ENCODE data around the gene CCDC17. TPM values are rescaled to one million over a fixed set of nuclear protein-coding genes. Genes with fewer than 3 reads are reported as not detected.

Gene CCDC17
- polyA plus RNA-seq (2013, experiment 1 of 4): 2.1 TPM
- 1.00 TPM for polyA plus RNA-seq (2013, experiment 2 of 4)
- 1.1 TPM for polyA plus RNA-seq (2013, experiment 3 of 4)
- 1.6 TPM for polyA plus RNA-seq (2013, experiment 4 of 4)

DNA sequence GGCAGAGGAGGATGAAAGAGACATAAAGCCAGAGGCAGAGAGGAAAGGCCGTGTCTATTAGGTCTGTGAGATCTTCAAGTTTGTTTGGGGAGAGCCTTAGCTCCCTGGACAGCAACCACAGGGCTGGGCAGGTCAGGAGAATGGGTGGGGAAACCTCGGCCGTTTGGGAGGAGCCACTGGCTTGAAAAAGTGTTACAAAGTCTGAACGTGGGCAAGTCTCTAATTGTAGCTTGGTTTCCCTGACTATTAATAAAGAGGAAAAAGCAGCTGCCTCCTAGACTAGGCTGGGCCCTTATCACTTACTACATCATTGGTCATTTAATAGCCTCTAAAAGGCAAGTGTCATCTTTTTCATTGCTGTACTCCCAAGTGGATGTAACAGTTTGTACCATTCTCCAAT, at the start of gene CCDC17:
CCDC17 (minus strand) TSS at position 83 of the 400 bp plus-strand sequence. CDS start 145 bp downstream, outside the sequence.
- no peaks in the 10 kb centered on the region for H3K27me3 ChIP-seq (ENCODE audit: control insufficient read depth, insufficient read depth, low read length, poor library complexity, severe bottlenecking)
- whole genome bisulfite sequencing, 2 experiments: 73 to 79% methylated on average over 4 of the region's 4 CpGs
- peaks cover 29% of the 10 kb centered on the region for H3K36me3 ChIP-seq (ENCODE audit: control insufficient read depth, insufficient read depth, low read length)
- H3K4me3 ChIP-seq (ENCODE audit: insufficient read depth, low read depth, low read length): no peak within 1 kb of the TSS
- no peaks in the 10 kb centered on the region for H3K9me3 ChIP-seq (ENCODE audit: control insufficient read depth, low read length)
- H3K27ac ChIP-seq (ENCODE audit: insufficient read depth, low read depth, low read length, poor library complexity, severe bottlenecking): peak within 1 kb of the TSS; percentile 1
- H3K4me1 ChIP-seq (ENCODE audit: control insufficient read depth, insufficient read depth, low read length): no peaks in the 10 kb centered on the region

DNA sequence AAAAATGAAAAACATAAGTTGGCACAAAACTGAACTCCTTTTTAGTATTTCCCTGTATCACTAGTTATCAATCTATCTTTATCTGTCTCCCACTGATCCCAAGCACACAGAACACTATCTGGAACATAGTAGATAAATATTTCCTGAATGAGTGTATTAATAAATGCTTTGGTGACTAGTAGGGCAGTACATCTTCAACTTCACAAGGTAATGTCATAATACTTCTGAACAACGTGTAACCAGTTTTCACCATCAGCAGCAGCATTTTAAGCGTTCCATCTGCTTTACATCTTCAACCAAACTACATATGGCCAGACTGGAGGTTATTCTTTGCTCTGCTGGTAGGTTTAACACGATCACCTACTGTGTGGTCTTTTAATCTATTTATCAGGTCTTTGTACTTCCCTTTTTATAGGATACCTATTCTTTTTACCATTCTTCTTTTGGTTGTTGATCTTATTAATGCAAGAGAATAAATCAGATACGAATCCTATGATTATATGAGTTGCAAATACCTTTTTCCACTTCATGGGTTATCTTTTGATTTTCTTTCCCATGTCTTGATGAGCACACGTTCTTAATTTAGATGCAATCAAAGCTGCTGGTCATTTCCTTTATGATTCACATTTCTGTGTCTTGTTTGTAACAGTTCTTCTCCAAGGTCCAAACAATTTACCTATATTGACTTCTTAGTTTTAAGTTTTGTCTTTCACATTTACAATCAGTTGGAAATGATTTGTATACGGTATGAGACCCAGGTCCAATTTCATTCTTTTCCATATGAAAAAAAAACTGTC, 46.2 kb upstream of the CCDC17 start:
- WGBS, 2 experiments: 97 to 99% methylated on average over 5 to 6 of the region's 6 CpGs
- Histone ChIP-seq H3K36me3 (ENCODE audit: control insufficient read depth, insufficient read depth, low read length) (no peaks in the 10 kb centered on the region), H3K9me3 (ENCODE audit: control insufficient read depth, low read length) (no peaks in the 10 kb centered on the region), H3K4me3 (ENCODE audit: insufficient read depth, low read depth, low read length) (no peak overlapping the region), H3K27ac (ENCODE audit: insufficient read depth, low read depth, low read length, poor library complexity, severe bottlenecking) (no peak overlapping the region), H3K27me3 (ENCODE audit: control insufficient read depth, insufficient read depth, low read length, poor library complexity, severe bottlenecking) (no peaks in the 10 kb centered on the region), H3K4me1 (ENCODE audit: control insufficient read depth, insufficient read depth, low read length) (no peaks in the 10 kb centered on the region)

DNA sequence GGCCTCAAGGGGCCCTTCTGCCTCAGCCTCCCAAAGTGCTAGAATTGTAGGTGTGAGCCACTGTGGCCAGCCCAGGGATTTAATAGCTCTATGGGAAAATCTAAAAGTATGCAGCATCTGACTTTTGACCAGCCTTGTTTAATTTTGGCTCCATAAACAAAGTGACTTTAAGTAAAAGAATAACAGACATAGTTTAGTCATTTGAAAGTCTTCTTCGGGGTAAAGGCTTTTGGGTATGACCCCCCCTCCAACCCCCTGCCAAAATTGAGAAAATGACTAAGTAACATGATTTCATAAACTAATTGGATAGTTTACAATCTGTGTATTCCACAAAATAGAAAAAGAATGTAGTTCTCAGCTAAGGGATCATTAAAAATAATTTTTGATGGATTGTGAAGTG, 45.5 kb upstream of the CCDC17 start:
- Histone ChIP-seq H3K27me3 (ENCODE audit: control insufficient read depth, insufficient read depth, low read length, poor library complexity, severe bottlenecking) (no peaks in the 10 kb centered on the region), H3K4me3 (ENCODE audit: insufficient read depth, low read depth, low read length) (no peak overlapping the region), H3K9me3 (ENCODE audit: control insufficient read depth, low read length) (no peaks in the 10 kb centered on the region), H3K4me1 (ENCODE audit: control insufficient read depth, insufficient read depth, low read length) (no peaks in the 10 kb centered on the region), H3K27ac (ENCODE audit: insufficient read depth, low read depth, low read length, poor library complexity, severe bottlenecking) (no peak overlapping the region), H3K36me3 (ENCODE audit: control insufficient read depth, insufficient read depth, low read length) (no peaks in the 10 kb centered on the region)
- 100% methylated on average over 1 of the region's 1 CpG; no CpG with 5 or more reads in 1 of the 2 experiments for WGBS, 2 experiments

DNA sequence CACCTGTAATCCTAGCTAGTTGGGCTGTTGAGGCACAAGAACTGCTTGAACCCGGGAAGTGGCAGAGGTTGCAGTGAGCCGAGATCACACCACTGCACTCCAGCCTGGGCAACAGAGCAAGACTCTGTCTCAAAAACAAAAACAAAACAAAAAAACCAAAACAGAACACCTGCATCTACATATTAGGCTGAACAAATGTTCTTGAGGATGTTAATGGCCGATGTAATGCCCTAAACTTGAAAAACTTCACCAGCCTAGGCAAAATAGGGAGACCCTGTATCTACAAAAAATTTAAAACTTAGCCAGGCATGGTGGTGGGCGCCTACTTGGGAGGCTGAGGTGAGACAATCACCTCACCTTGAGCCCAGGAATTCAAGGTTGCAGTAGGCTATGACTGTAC, 44.7 kb upstream of the CCDC17 start:
- H3K4me3 ChIP-seq (ENCODE audit: insufficient read depth, low read depth, low read length): no peak overlapping the region
- no peaks in the 10 kb centered on the region for H3K36me3 ChIP-seq (ENCODE audit: control insufficient read depth, insufficient read depth, low read length)
- H3K4me1 ChIP-seq (ENCODE audit: control insufficient read depth, insufficient read depth, low read length): no peaks in the 10 kb centered on the region
- H3K9me3 ChIP-seq (ENCODE audit: control insufficient read depth, low read length): no peaks in the 10 kb centered on the region
- no peaks in the 10 kb centered on the region for H3K27me3 ChIP-seq (ENCODE audit: control insufficient read depth, insufficient read depth, low read length, poor library complexity, severe bottlenecking)
- WGBS, 2 experiments: 92 to 95% methylated on average over 4 of the region's 4 CpGs
- no peak overlapping the region for H3K27ac ChIP-seq (ENCODE audit: insufficient read depth, low read depth, low read length, poor library complexity, severe bottlenecking)

DNA sequence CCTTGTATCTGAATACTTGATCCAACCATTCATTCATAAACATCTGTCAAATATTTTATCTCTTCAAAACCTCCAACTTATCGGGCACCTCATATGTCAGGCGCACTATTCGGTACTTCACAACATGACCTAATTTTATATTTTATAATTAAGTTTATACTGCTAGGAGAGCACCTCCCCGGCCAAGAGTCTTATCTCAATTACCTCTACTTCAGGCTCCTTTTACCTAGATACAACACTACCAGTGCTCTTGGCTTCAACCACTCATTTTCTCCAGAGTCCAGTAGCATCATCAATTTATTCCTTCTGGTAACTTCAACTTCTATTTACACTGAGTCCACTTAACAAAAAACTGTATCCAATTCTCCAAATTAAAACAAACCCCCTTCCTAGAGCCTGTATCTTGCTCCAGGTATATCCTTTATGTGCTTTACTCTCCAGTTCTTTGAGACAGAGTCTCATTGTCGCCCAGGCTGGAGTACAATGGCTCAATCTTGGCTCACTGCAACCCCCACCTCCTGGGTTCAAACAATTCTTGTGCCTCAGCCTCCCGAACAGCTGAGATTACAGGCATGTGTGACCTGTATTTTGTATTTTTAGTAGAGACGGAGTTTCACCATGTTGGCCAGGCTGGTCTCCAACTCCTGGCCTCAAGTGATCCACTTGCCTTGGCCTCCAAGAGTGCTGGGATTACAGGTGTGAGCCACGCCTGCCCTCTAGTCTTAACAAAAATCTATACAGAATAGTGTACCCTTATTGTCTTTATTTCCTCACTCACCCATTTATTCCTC, 43.7 kb upstream of the CCDC17 start:
- WGBS, 2 experiments: 87 to 91% methylated on average over 6 of the region's 8 CpGs
- Histone ChIP-seq H3K9me3 (ENCODE audit: control insufficient read depth, low read length) (no peaks in the 10 kb centered on the region), H3K27ac (ENCODE audit: insufficient read depth, low read depth, low read length, poor library complexity, severe bottlenecking) (no peak overlapping the region)

DNA sequence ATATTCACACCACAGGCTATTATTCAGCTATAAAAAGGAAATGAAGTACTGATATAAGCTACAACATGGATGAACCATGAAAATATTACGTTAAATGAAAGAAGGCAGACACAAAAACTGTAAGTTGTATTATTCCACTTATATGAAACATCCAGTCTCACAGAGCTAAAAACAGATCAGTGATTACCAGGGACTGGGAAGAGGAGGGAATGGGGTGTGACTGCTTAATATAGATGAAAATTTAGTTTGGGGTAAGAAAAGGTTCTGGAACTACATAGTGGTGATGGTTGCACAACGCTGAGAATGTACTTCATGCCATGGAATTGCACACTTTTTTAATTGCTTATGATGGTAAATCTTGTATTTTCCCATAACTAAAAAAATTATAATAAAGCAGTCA, 43.0 kb upstream of the CCDC17 start:
- no peak overlapping the region for H3K27ac ChIP-seq (ENCODE audit: insufficient read depth, low read depth, low read length, poor library complexity, severe bottlenecking)
- 90 to 97% methylated on average over 1 to 2 of the region's 2 CpGs for WGBS, 2 experiments
- no peaks in the 10 kb centered on the region for H3K9me3 ChIP-seq (ENCODE audit: control insufficient read depth, low read length)
- no peaks in the 10 kb centered on the region for H3K4me1 ChIP-seq (ENCODE audit: control insufficient read depth, insufficient read depth, low read length)
- no peaks in the 10 kb centered on the region for H3K36me3 ChIP-seq (ENCODE audit: control insufficient read depth, insufficient read depth, low read length)
- no peak overlapping the region for H3K4me3 ChIP-seq (ENCODE audit: insufficient read depth, low read depth, low read length)
- no peaks in the 10 kb centered on the region for H3K27me3 ChIP-seq (ENCODE audit: control insufficient read depth, insufficient read depth, low read length, poor library complexity, severe bottlenecking)

More for the DNA sequence above, 43.7 kb upstream of the CCDC17 start:
- H3K4me3 ChIP-seq (ENCODE audit: insufficient read depth, low read depth, low read length): no peak overlapping the region
- H3K27me3 ChIP-seq (ENCODE audit: control insufficient read depth, insufficient read depth, low read length, poor library complexity, severe bottlenecking): no peaks in the 10 kb centered on the region
- no peaks in the 10 kb centered on the region for H3K4me1 ChIP-seq (ENCODE audit: control insufficient read depth, insufficient read depth, low read length)
- H3K36me3 ChIP-seq (ENCODE audit: control insufficient read depth, insufficient read depth, low read length): no peaks in the 10 kb centered on the region

DNA sequence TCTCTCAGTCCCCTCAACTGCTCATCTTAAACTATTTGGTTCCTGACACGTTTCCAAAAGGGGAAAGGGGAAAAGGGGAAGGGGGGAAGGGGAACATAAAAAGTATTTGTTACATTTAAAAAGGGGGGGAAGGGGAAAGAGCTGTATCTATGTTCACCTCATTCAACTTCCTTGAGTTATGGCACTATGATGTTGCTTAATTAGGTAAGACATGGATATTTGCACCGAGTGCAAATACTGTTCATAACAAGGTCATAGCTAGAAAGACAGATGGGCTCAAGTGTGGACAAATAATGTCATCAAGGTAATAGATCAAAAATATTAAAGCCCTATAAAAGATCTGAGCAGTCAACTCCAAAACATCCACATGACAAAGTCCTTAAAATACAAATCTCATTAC, 36.5 kb upstream of the CCDC17 start:
- WGBS, 2 experiments: 100% methylated on average over 1 to 2 of the region's 2 CpGs
- H3K36me3 ChIP-seq (ENCODE audit: control insufficient read depth, insufficient read depth, low read length): peaks cover 53% of the 10 kb centered on the region
- H3K27ac ChIP-seq (ENCODE audit: insufficient read depth, low read depth, low read length, poor library complexity, severe bottlenecking): no peak overlapping the region
- no peaks in the 10 kb centered on the region for H3K27me3 ChIP-seq (ENCODE audit: control insufficient read depth, insufficient read depth, low read length, poor library complexity, severe bottlenecking)
- no peaks in the 10 kb centered on the region for H3K9me3 ChIP-seq (ENCODE audit: control insufficient read depth, low read length)
- no peak overlapping the region for H3K4me3 ChIP-seq (ENCODE audit: insufficient read depth, low read depth, low read length)
- no peaks in the 10 kb centered on the region for H3K4me1 ChIP-seq (ENCODE audit: control insufficient read depth, insufficient read depth, low read length)

DNA sequence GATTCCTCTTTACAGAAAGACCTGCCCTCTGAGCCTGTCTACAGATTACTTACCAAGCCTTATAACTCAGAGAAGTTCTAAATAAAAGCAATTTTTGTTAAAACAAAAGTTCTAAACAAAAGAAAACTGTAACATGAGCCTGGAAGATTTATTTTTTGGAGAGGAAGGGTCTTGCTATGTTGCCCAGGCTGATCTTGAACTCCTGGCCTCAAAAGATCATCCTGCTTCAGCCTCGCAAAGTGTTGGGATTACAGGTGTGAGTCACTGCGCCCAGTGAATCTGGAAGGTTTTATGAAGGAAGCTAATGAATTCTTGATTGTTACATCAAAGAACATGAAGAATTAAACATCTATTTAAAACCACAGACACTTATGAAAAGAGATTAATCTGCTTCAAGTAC, 35.4 kb upstream of the CCDC17 start:
- Histone ChIP-seq H3K36me3 (ENCODE audit: control insufficient read depth, insufficient read depth, low read length) (peaks cover 64% of the 10 kb centered on the region), H3K4me3 (ENCODE audit: insufficient read depth, low read depth, low read length) (no peak overlapping the region), H3K4me1 (ENCODE audit: control insufficient read depth, insufficient read depth, low read length) (no peaks in the 10 kb centered on the region), H3K9me3 (ENCODE audit: control insufficient read depth, low read length) (no peaks in the 10 kb centered on the region), H3K27me3 (ENCODE audit: control insufficient read depth, insufficient read depth, low read length, poor library complexity, severe bottlenecking) (no peaks in the 10 kb centered on the region), H3K27ac (ENCODE audit: insufficient read depth, low read depth, low read length, poor library complexity, severe bottlenecking) (no peak overlapping the region)
- whole genome bisulfite sequencing, 2 experiments: 97 to 100% methylated on average over 2 of the region's 2 CpGs

DNA sequence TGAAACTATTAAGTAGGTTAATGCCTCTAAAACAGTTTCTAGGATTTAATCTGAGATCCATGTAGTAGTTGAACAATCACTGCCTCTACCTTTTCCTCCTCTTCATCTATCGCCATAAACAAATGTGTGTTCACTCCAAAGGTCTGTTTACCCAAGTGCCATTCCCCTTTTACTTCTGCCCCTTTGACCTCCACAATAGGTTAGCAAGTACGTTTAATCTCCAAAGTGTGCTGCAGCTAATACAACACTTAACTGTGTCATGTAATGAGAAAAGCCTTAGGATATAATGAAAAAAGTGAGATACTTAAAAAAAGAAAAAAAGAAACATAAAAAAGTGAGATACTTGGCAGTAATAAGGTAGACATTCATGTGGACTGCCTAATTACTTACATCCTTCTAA, 34.3 kb upstream of the CCDC17 start:
- Histone ChIP-seq H3K4me1 (ENCODE audit: control insufficient read depth, insufficient read depth, low read length) (no peaks in the 10 kb centered on the region), H3K36me3 (ENCODE audit: control insufficient read depth, insufficient read depth, low read length) (peaks cover 71% of the 10 kb centered on the region), H3K4me3 (ENCODE audit: insufficient read depth, low read depth, low read length) (no peak overlapping the region), H3K27ac (ENCODE audit: insufficient read depth, low read depth, low read length, poor library complexity, severe bottlenecking) (no peak overlapping the region), H3K9me3 (ENCODE audit: control insufficient read depth, low read length) (no peaks in the 10 kb centered on the region), H3K27me3 (ENCODE audit: control insufficient read depth, insufficient read depth, low read length, poor library complexity, severe bottlenecking) (no peaks in the 10 kb centered on the region)
- WGBS, 2 experiments: 94 to 95% methylated on average over 2 of the region's 2 CpGs

DNA sequence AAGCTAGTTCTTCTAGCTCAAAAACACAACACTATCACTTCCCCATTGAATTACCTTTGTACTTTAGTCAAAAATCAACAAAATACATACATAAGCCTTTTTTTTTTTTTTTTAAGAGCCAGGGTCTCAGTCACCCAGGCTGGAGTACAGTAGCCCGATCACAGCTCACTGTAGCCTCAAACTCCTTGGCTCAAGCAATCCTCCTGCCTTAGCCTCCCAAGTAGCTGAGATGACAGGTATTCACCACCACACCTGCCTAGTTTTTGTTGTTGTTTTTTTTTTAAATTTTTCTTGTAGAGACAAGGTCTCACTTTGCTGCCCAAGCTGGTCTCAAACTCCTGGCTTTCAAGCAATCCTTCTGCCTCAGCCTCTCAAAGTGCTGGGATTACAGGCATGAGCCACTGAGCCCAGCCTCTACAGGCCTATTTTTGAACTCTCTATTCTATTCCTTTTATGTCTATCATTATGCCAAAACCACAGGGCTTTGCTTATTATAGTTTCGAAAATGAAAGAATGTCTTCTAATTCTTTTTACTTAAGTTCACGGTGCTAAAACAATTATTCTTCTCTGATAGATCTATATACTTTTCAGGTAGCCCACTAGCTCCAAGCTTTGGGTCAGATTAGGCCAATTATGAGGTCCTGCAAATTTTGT, 32.8 kb upstream of the CCDC17 start:
- no peaks in the 10 kb centered on the region for H3K27me3 ChIP-seq (ENCODE audit: control insufficient read depth, insufficient read depth, low read length, poor library complexity, severe bottlenecking)
- no peak overlapping the region for H3K4me3 ChIP-seq (ENCODE audit: insufficient read depth, low read depth, low read length)
- H3K36me3 ChIP-seq (ENCODE audit: control insufficient read depth, insufficient read depth, low read length): peaks cover 78% of the 10 kb centered on the region
- 89 to 93% methylated on average over 2 to 3 of the region's 3 CpGs for WGBS, 2 experiments
- no peak overlapping the region for H3K27ac ChIP-seq (ENCODE audit: insufficient read depth, low read depth, low read length, poor library complexity, severe bottlenecking)
- H3K4me1 ChIP-seq (ENCODE audit: control insufficient read depth, insufficient read depth, low read length): no peaks in the 10 kb centered on the region
- no peaks in the 10 kb centered on the region for H3K9me3 ChIP-seq (ENCODE audit: control insufficient read depth, low read length)
